Panc1 (cell line): ENCODE data around the gene RNF34.

Source experiments
- POLR2AphosphoS5 ChIP-seq: IDR thresholded peaks from 2 replicates; pipeline ENCODE4 v1.6.1; 2012; ENCODE audit warnings: mild to moderate bottlenecking, low read depth, low read length, moderate library complexity
- TCF7L2 ChIP-seq: IDR thresholded peaks from 2 replicates; pipeline ENCODE4 v1.6.1; 2011; ENCODE audit warnings: mild to moderate bottlenecking, low read depth, low read length, inconsistent platforms
- TF ChIP-seq, protein P1 (sequence below): fragments of 450-650 bp; IDR thresholded peaks from 2 replicates; pipeline ENCODE4 v1.5.1; 2017; ENCODE audit warnings: mild to moderate bottlenecking

GRCh38 chr12:121399391-121400331 is at the start of gene RNF34:
- TF ChIP-seq, protein P1, sequence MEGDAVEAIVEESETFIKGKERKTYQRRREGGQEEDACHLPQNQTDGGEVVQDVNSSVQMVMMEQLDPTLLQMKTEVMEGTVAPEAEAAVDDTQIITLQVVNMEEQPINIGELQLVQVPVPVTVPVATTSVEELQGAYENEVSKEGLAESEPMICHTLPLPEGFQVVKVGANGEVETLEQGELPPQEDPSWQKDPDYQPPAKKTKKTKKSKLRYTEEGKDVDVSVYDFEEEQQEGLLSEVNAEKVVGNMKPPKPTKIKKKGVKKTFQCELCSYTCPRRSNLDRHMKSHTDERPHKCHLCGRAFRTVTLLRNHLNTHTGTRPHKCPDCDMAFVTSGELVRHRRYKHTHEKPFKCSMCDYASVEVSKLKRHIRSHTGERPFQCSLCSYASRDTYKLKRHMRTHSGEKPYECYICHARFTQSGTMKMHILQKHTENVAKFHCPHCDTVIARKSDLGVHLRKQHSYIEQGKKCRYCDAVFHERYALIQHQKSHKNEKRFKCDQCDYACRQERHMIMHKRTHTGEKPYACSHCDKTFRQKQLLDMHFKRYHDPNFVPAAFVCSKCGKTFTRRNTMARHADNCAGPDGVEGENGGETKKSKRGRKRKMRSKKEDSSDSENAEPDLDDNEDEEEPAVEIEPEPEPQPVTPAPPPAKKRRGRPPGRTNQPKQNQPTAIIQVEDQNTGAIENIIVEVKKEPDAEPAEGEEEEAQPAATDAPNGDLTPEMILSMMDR = no peak
- peak; percentile 95 for TF ChIP-seq POLR2AphosphoS5
- peak; percentile 26; the same call in 1 of the 2 replicates for TF ChIP-seq TCF7L2
